ENCODE measurements around the gene ASTN2. TPM values are rescaled to one million over a fixed set of nuclear protein-coding genes. Genes with fewer than 3 reads are reported as not detected.

The ASTN2 gene
- polyA plus RNA-seq, 2 of the 4 experiments (the other 2 are of a cell fraction) = 5.8 to 11.6 TPM

- 0% methylated on average over 1 of the region's 1 CpG for WGBS (ENCODE audit: missing lambda C conversion rate)
- no peak for TF ChIP-seq CBX8 (IDR thresholded peaks at IDR 0.05)
- TF ChIP-seq EHMT2 (IDR thresholded peaks at IDR 0.05; ENCODE audit: low read depth) = no peak
- TF ChIP-seq HOXB13 (CRISPR knock-in tag; IDR thresholded peaks at IDR 0.05; ENCODE audit: low read depth) = no peak
- TF ChIP-seq JUN (IDR thresholded peaks at IDR 0.05) = no peak
- TF ChIP-seq CHD4 (IDR thresholded peaks at IDR 0.05; ENCODE audit: borderline replicate concordance) = no peak
- TF ChIP-seq BCL3 (IDR thresholded peaks at IDR 0.05) = no peak
- TF ChIP-seq HMGXB4 (CRISPR knock-in tag; IDR thresholded peaks at IDR 0.05; ENCODE audit: borderline replicate concordance) = no peak
- TF ChIP-seq FOSB (CRISPR knock-in tag; IDR thresholded peaks at IDR 0.05) = no peak
- TF ChIP-seq HES2 (IDR thresholded peaks at IDR 0.05) = no peak
- TF ChIP-seq EP300 (IDR thresholded peaks at IDR 0.05) = no peak
- POLR2A ChIA-PET = no interaction called here
- CTCF ChIA-PET = interaction anchor here (0.7 to 1.8 kb wide), 5 partner anchors 9 to 64 kb away, joined by 3 to 4 read pairs (median 3); no protein-coding TSS in a partner anchor
- DNase-seq (ENCODE audit: low read depth in 1 of 2, low spot score in 1 of 2) (no peak), FAIRE-seq (no peak), ATAC-seq (no peak)
- no peak overlapping the region for H3K27ac ChIP-seq
- H3K4me2 ChIP-seq = no peak overlapping the region
- no peaks in the 10 kb centered on the region for H3K4me1 ChIP-seq
- H3K4me3 ChIP-seq = no peak overlapping the region
- H3K9me3 ChIP-seq = no peaks in the 10 kb centered on the region
Measured at GRCh38 chr9:116800885-116801284, 614.0 kb downstream of the ASTN2 start.

- ChIA-PET POLR2A (no interaction called here), CTCF (interaction anchor here (0.7 to 1.8 kb wide), 3 partner anchors 9 to 59 kb away, joined by 3 to 4 read pairs (median 4); no protein-coding TSS in a partner anchor)
- no peaks in the 10 kb centered on the region for H3K4me1 ChIP-seq
- DNase-seq (ENCODE audit: low read depth in 1 of 2, low spot score in 1 of 2) (no peak), FAIRE-seq (no peak), ATAC-seq (no peak)
- no peak for TF ChIP-seq ZSCAN20 (CRISPR knock-in tag; IDR thresholded peaks at IDR 0.05)
- TF ChIP-seq HOXB5 (CRISPR knock-in tag; IDR thresholded peaks at IDR 0.05) = no peak
- TF ChIP-seq CBX8 (IDR thresholded peaks at IDR 0.05) = no peak
- TF ChIP-seq MAZ (IDR thresholded peaks at IDR 0.05; ENCODE audit: borderline replicate concordance, low read depth, low read length) = no peak
- no peak for TF ChIP-seq CTCF (IDR thresholded peaks at IDR 0.05)
- no peak for TF ChIP-seq NR3C1 (IDR thresholded peaks at IDR 0.05)
- TF ChIP-seq E2F6 (IDR thresholded peaks at IDR 0.05; ENCODE audit: borderline replicate concordance, low read depth) = no peak
- TF ChIP-seq SREBF2 (IDR thresholded peaks at IDR 0.05) = no peak
- TF ChIP-seq RCOR1 (IDR thresholded peaks at IDR 0.05; ENCODE audit: low read depth, low read length) = no peak
- H3K4me3 ChIP-seq = no peak overlapping the region
- H3K27ac ChIP-seq = no peak overlapping the region
- no peak overlapping the region for H3K4me2 ChIP-seq
- WGBS (ENCODE audit: missing lambda C conversion rate) = 11% methylated on average over 4 of the region's 4 CpGs
- H3K9me3 ChIP-seq = no peaks in the 10 kb centered on the region
Measured at GRCh38 chr9:116800074-116800473, 614.8 kb downstream of the ASTN2 start.

- no peaks in the 10 kb centered on the region for H3K9me3 ChIP-seq
- no peak for DNase-seq (ENCODE audit: low read depth in 1 of 2, low spot score in 1 of 2)
- CTCF ChIA-PET = interaction anchor here (1.0 to 1.2 kb wide), 2 partner anchors 10 to 61 kb away, joined by 3 to 4 read pairs; no protein-coding TSS in a partner anchor
- no peak overlapping the region for H3K27ac ChIP-seq
- ATAC-seq = no peak
- TF ChIP-seq REST (IDR thresholded peaks at IDR 0.05) = no peak
- TF ChIP-seq HOXB13 (CRISPR knock-in tag; IDR thresholded peaks at IDR 0.05; ENCODE audit: low read depth) = no peak
- TF ChIP-seq RARB (CRISPR knock-in tag; IDR thresholded peaks at IDR 0.05) = no peak
- no peak for TF ChIP-seq POLR2A (IDR thresholded peaks at IDR 0.05; ENCODE audit: low read length)
- TF ChIP-seq FOXS1 (CRISPR knock-in tag; IDR thresholded peaks at IDR 0.05) = no peak
- no peak for TF ChIP-seq HES2 (IDR thresholded peaks at IDR 0.05)
- no peak for TF ChIP-seq TFCP2L1 (CRISPR knock-in tag; IDR thresholded peaks at IDR 0.05)
- no peak for TF ChIP-seq CEBPB (IDR thresholded peaks at IDR 0.05)
- TF ChIP-seq RNF2 (IDR thresholded peaks at IDR 0.05; ENCODE audit: borderline replicate concordance, low read depth) = no peak
- no peak for TF ChIP-seq MAFK (IDR thresholded peaks at IDR 0.05; ENCODE audit: partially characterized antibody)
- no peak for TF ChIP-seq FOSB (CRISPR knock-in tag; IDR thresholded peaks at IDR 0.05)
- POLR2A ChIA-PET = no interaction called here
- 24% methylated on average over 2 of the region's 2 CpGs for WGBS (ENCODE audit: missing lambda C conversion rate)
- H3K4me2 ChIP-seq = no peak overlapping the region
- no peaks in the 10 kb centered on the region for H3K4me1 ChIP-seq
- no peak overlapping the region for H3K4me3 ChIP-seq
- FAIRE-seq = no peak
Measured at GRCh38 chr9:116798521-116798920, 616.3 kb downstream of the ASTN2 start.
